ENCODE data around the gene RBFOX2.

RBFOX2 gene

DNA sequence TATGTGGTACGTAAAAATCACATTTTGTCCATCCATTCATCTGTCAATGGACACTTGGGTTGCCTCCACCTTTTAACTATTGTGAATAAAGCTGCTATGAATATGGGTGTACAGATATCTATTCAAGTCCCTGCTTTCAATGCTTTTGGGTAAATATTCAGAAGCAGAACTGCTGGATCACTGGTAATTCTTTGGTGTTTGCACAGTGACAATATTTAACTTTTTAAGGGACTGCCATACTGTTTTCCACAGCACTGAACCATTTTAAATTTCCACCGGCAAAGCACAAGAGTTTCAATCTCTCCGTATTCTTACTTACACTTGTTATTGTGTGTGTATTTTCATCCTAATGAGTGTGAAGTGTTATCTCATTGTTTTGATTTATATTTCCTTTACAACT lies 79.4 kb downstream of the RBFOX2 start:
- Mint-ChIP-seq H3K4me3 (no peak overlapping the region), H3K4me1 (no peaks in the 10 kb centered on the region), H3K27ac (no peak overlapping the region), H3K36me3 (ENCODE audit: low read depth) (peaks cover 8% of the 10 kb centered on the region), H3K9me3 (no peaks in the 10 kb centered on the region), H3K27me3 (ENCODE audit: low read depth) (no peaks in the 10 kb centered on the region)
- TF ChIP-seq, protein P1, sequence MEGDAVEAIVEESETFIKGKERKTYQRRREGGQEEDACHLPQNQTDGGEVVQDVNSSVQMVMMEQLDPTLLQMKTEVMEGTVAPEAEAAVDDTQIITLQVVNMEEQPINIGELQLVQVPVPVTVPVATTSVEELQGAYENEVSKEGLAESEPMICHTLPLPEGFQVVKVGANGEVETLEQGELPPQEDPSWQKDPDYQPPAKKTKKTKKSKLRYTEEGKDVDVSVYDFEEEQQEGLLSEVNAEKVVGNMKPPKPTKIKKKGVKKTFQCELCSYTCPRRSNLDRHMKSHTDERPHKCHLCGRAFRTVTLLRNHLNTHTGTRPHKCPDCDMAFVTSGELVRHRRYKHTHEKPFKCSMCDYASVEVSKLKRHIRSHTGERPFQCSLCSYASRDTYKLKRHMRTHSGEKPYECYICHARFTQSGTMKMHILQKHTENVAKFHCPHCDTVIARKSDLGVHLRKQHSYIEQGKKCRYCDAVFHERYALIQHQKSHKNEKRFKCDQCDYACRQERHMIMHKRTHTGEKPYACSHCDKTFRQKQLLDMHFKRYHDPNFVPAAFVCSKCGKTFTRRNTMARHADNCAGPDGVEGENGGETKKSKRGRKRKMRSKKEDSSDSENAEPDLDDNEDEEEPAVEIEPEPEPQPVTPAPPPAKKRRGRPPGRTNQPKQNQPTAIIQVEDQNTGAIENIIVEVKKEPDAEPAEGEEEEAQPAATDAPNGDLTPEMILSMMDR (IDR thresholded peaks at IDR 0.05; ENCODE audit: unreplicated experiment in 3 of 3): no peak

DNA sequence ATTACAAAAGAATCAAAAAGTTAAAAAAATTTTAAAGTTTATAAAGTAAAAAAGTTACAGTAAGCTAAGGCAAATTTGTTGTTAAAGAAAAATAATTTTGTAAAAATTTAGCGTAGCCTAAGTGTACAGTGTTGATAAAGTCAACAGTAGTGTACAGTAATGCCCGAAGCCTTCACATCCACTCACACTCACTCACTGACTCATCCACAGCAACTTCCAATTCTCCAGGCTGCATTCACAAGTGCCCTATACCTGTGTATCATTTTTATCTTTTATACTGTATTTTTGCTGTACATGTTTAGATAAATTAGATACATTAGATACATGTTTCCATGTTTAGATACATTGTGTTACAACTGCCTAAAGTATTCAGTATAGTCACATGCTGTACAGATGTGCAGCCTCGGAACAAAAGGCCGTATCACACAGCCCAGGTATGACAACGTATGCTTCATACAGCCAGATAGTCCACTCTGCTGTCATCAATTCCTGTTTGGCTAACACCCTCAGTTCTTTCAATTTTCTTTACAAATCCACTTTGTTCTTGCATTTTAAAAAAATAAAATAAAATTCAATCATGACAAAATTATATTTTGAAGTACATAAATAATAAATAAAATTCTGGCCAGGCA lies 80.7 kb downstream of the RBFOX2 start:
- Mint-ChIP-seq H3K9me3 (no peaks in the 10 kb centered on the region), H3K27me3 (ENCODE audit: low read depth) (no peaks in the 10 kb centered on the region)

DNA sequence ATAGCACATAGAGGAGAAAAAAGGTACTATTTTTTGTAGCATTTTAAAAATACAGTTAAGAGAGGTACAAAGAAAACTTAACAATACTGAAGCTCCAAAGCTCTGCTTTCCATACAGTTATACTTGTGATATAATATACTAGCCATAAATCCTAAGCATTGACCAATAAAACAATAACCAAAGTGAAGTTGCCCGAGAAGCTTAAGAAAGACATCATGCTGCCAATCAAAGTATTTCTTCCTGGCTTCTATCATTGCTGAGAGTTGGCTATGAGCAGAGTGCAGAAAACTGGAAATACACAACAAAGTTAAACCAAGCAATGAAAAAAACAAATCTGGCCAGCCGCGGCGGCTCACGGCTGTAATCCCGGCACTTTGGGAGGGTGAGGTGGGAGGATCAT lies 84.2 kb downstream of the RBFOX2 start:
- H3K36me3 Mint-ChIP-seq (ENCODE audit: low read depth): no peaks in the 10 kb centered on the region
- H3K9me3 Mint-ChIP-seq: no peaks in the 10 kb centered on the region
- H3K27me3 Mint-ChIP-seq (ENCODE audit: low read depth): no peaks in the 10 kb centered on the region
- H3K4me1 Mint-ChIP-seq: peaks cover 1% of the 10 kb centered on the region
- no peak overlapping the region for H3K27ac Mint-ChIP-seq
- H3K4me3 Mint-ChIP-seq: no peak overlapping the region
- TF ChIP-seq, protein P1 (IDR thresholded peaks at IDR 0.05; ENCODE audit: unreplicated experiment in 3 of 3): no peak

More for the DNA sequence above, 80.7 kb downstream of the RBFOX2 start:
- Mint-ChIP-seq H3K4me3 (no peak overlapping the region), H3K36me3 (ENCODE audit: low read depth) (peaks cover 8% of the 10 kb centered on the region), H3K27ac (no peak overlapping the region), H3K4me1 (no peaks in the 10 kb centered on the region)
- TF ChIP-seq, protein P1 (IDR thresholded peaks at IDR 0.05; ENCODE audit: unreplicated experiment in 3 of 3): no peak

DNA sequence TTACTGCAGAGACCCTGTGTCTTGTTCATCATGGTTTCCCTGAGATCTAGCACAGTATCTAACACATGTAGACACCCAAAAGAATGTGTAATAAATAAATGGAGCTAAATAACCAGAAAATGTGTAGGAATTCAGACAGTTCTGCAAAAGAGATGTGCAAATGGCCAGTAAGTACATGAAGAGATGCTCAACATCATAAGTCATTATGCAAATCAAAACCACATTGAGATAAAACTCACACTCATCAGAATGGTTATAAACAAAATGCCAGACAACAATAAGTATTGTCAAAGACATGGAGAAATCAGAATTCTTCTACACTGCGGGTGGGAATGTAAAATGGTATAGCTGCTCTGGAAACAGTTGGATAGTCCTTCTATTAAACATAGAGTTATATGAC lies 88.5 kb downstream of the RBFOX2 start:
- peaks cover 17% of the 10 kb centered on the region for H3K4me1 Mint-ChIP-seq
- no peaks in the 10 kb centered on the region for H3K27me3 Mint-ChIP-seq (ENCODE audit: low read depth)
- H3K9me3 Mint-ChIP-seq: no peaks in the 10 kb centered on the region
- TF ChIP-seq, protein P1 (IDR thresholded peaks at IDR 0.05; ENCODE audit: unreplicated experiment in 3 of 3): no peak
- H3K36me3 Mint-ChIP-seq (ENCODE audit: low read depth): peaks cover 8% of the 10 kb centered on the region
- no peak overlapping the region for H3K4me3 Mint-ChIP-seq
- peak overlapping the region in 1 of 3 experiments; percentile 94 for H3K27ac Mint-ChIP-seq

DNA sequence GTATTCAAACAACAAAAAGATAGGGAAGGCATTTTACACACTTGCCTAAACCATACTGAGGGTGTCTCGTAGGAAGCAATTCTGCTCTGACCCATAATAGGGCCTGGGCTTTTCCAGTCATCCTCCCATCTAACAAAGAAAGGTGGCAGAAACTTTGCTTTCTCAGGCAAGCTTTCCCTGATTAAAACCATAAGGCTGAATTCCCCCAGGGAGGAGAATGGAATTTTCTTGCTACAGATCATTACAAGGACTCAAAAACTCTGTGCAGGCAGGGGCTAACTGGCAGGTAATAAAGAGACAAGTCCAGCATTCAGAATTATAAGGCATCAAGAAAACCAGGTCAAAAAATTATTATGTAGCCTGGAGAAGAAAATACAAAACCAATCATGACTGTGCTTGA lies 90.4 kb downstream of the RBFOX2 start:
- Mint-ChIP-seq H3K27me3 (ENCODE audit: low read depth) (no peaks in the 10 kb centered on the region), H3K27ac (peak overlapping the region; percentile 66 to 94 (median 71)), H3K36me3 (ENCODE audit: low read depth) (peaks cover 8% of the 10 kb centered on the region), H3K9me3 (no peaks in the 10 kb centered on the region), H3K4me1 (peaks cover 17% of the 10 kb centered on the region), H3K4me3 (no peak overlapping the region)
- TF ChIP-seq, protein P1 (IDR thresholded peaks at IDR 0.05; ENCODE audit: unreplicated experiment in 3 of 3): no peak

DNA sequence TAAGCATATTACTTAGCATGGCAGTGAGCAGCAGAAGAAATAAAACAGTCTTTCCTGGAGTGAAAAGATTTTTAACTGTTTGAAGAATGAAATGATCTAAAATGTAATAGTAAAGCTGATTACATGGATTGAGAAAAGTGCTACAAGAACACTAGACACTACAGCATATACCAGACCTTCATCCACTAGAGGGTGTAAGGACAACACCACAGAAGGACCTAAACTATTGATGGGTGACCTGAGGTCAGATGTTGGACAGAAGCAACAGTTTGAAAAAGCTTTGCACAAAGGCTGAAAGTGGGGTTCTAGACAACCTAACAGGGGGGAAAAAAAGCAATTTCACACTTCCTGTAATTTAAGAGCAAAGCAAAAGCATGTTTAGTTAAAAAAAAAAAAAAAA lies 97.7 kb downstream of the RBFOX2 start:
- H3K4me3 Mint-ChIP-seq: no peak overlapping the region
- no peaks in the 10 kb centered on the region for H3K27me3 Mint-ChIP-seq (ENCODE audit: low read depth)
- no peaks in the 10 kb centered on the region for H3K9me3 Mint-ChIP-seq
- peaks cover 5% of the 10 kb centered on the region for H3K4me1 Mint-ChIP-seq
- TF ChIP-seq, protein P1 (IDR thresholded peaks at IDR 0.05; ENCODE audit: unreplicated experiment in 3 of 3): peak; percentile 48 to 71 (median 62)
- peak overlapping the region; percentile 6 to 41 (median 12) for H3K27ac Mint-ChIP-seq
- peaks cover 4% of the 10 kb centered on the region for H3K36me3 Mint-ChIP-seq (ENCODE audit: low read depth)

All from nephron (organoid).